H1 (cell line): Measurements from ENCODE around the gene MTURN. TPM values are rescaled to one million over a fixed set of nuclear protein-coding genes. Genes with fewer than 3 reads are reported as not detected.

Experiments
- CTCF ChIA-PET: fragments of 300-600 bp; sonication (Branson Sonifier 250); formaldehyde crosslinking; loops from one replicate; lab custom pipeline; 2021; ENCODE audit not compliant: partially characterized antibody; lab: Charles Lee
- POLR2A ChIA-PET: fragments of 300-600 bp; sonication (Branson Sonifier 250); formaldehyde crosslinking; loops from one replicate; lab custom pipeline; 2021; ENCODE audit warnings: inconsistent platforms; ENCODE audit not compliant: partially characterized antibody; lab: Charles Lee
- DNase-seq, 2 experiments: peaks; one replicate each; pipeline versions ENCODE4 v3.0.0 to v3.0.0-alpha.2; 2010 to 2022; ENCODE audit warnings: low spot score in 2 of 2, low read depth in 1 of 2, mixed read lengths in 1 of 2
- FAIRE-seq: peaks from 2 replicates; lab custom pipeline; 2011; peaks lifted over from hg19 to GRCh38; lab: Jason Lieb, UNC
- H2AFZ ChIP-seq: 2 replicates; pipeline ENCODE4 v1.8.1; 2012; ENCODE audit warnings: low read length, inconsistent platforms
- H2AK5ac ChIP-seq: 2 replicates; pipeline ENCODE4 v1.6.1; 2013; ENCODE audit warnings: low read depth, low read length
- H2BK120ac ChIP-seq: replicated peaks from 2 replicates; pipeline ENCODE3; 2013; ENCODE audit warnings: low read depth, low read length, inconsistent platforms
- H2BK12ac ChIP-seq: 2 replicates; pipeline ENCODE4 v1.6.1; 2013; ENCODE audit warnings: low read depth, low read length
- H2BK15ac ChIP-seq: 2 replicates; pipeline ENCODE4 v1.6.1; 2013; ENCODE audit warnings: low read length
- H2BK20ac ChIP-seq: 2 replicates; pipeline ENCODE4 v1.6.1; 2013; ENCODE audit warnings: low read length
- H2BK5ac ChIP-seq: 2 replicates; pipeline ENCODE4 v1.6.1; 2013; ENCODE audit warnings: low read depth, low read length
- H3K14ac ChIP-seq: 2 replicates; pipeline ENCODE4 v1.6.1; 2013; ENCODE audit warnings: inconsistent platforms; ENCODE audit not compliant: insufficient read length
- H3K18ac ChIP-seq: 2 replicates; pipeline ENCODE4 v1.6.1; 2013; ENCODE audit warnings: low read length; ENCODE audit errors: extremely low read depth
- H3K23ac ChIP-seq: 2 replicates; pipeline ENCODE4 v1.6.1; 2013; ENCODE audit warnings: inconsistent platforms; ENCODE audit not compliant: insufficient read length
- H3K23me2 ChIP-seq: 2 replicates; pipeline ENCODE4 v1.6.1; 2013; ENCODE audit warnings: low read depth, low read length
- H3K27ac ChIP-seq: 2 replicates; pipeline ENCODE4 v1.6.1; 2011; ENCODE audit warnings: low read depth, low read length, inconsistent platforms
- H3K27me3 ChIP-seq, 4 experiments: replicated peaks in 1 of 4; 1 replicate in 1 of 4; 2 replicates in 3 of 4; pipeline versions ENCODE4 v1.6.1 to v1.8.1; 2011 to 2013; ENCODE audit warnings: low read length in 3 of 4, mild to moderate bottlenecking in 3 of 4, inconsistent platforms in 2 of 4, mixed read lengths in 2 of 4, moderate library complexity in 1 of 4; ENCODE audit not compliant: control insufficient read depth in 3 of 4, insufficient read depth in 3 of 4; ENCODE audit errors: extremely low read depth in 1 of 4
- H3K36me3 ChIP-seq, 4 experiments: 2 replicates each; pipeline versions ENCODE4 v1.6.1 to v1.8.1; 2011 to 2013; ENCODE audit warnings: mild to moderate bottlenecking in 4 of 4, low read length in 3 of 4, moderate library complexity in 2 of 4, control low read depth in 1 of 4, inconsistent platforms in 1 of 4; ENCODE audit not compliant: insufficient read depth in 4 of 4, control insufficient read depth in 2 of 4
- H3K4ac ChIP-seq: replicated peaks from 2 replicates; pipeline ENCODE3; 2013; ENCODE audit warnings: low read length, low read depth, mixed read lengths, inconsistent platforms; ENCODE audit not compliant: insufficient read length
- H3K4me1 ChIP-seq, 4 experiments: replicated peaks in 1 of 4; 1 replicate in 1 of 4; 2 replicates in 3 of 4; pipeline versions ENCODE4 v1.6.1 to v1.8.1; 2011 to 2013; ENCODE audit warnings: low read length in 3 of 4, inconsistent platforms in 2 of 4, mixed read lengths in 1 of 4; ENCODE audit not compliant: insufficient read depth in 4 of 4, control insufficient read depth in 3 of 4
- H3K4me2 ChIP-seq, 2 experiments: 2 replicates each; pipeline versions ENCODE4 v1.6.1 to v1.8.1; 2011 to 2013; ENCODE audit warnings: low read depth in 2 of 2, low read length in 2 of 2, control low read depth in 1 of 2, inconsistent platforms in 1 of 2, mild to moderate bottlenecking in 1 of 2; ENCODE audit not compliant: insufficient read depth in 1 of 2
- H3K4me3 ChIP-seq, 4 experiments: fragments of 200-600, 300-600 bp in 1 of 4; sonication (generic), shearing (Covaris generic), sonication (Bioruptor Twin) in 1 of 4; 2 replicates each; pipeline versions ENCODE4 v1.5.1 to v1.8.1; 2011 to 2016; ENCODE audit warnings: low read length in 4 of 4, low read depth in 3 of 4, control low read depth in 2 of 4, inconsistent platforms in 2 of 4, mild to moderate bottlenecking in 2 of 4, mixed read lengths in 1 of 4, moderate library complexity in 1 of 4; ENCODE audit not compliant: insufficient read depth in 2 of 4; ENCODE audit errors: extremely low read depth in 1 of 4
- H3K56ac ChIP-seq: replicated peaks from 2 replicates; pipeline ENCODE3; 2013; ENCODE audit warnings: low read depth, mild to moderate bottlenecking, mixed read lengths, low read length, inconsistent platforms; ENCODE audit not compliant: insufficient read length
- H3K79me1 ChIP-seq: 2 replicates; pipeline ENCODE4 v1.6.1; 2013; ENCODE audit warnings: low read depth, low read length, control low read depth
- H3K79me2 ChIP-seq, 2 experiments: 2 replicates each; pipeline versions ENCODE4 v1.6.1 to v1.8.1; 2012 to 2013; ENCODE audit warnings: low read length in 2 of 2, mild to moderate bottlenecking in 2 of 2, inconsistent platforms in 1 of 2; ENCODE audit not compliant: insufficient read depth in 2 of 2, control insufficient read depth in 1 of 2
- H3K9ac ChIP-seq, 4 experiments: replicated peaks in 1 of 4; 1 replicate in 1 of 4; 2 replicates in 3 of 4; pipeline versions ENCODE4 v1.6.1 to v1.8.1; 2011 to 2013; ENCODE audit warnings: low read depth in 3 of 4, low read length in 3 of 4, control low read depth in 2 of 4, mild to moderate bottlenecking in 2 of 4, moderate library complexity in 2 of 4, inconsistent platforms in 1 of 4; ENCODE audit errors: extremely low read depth in 1 of 4
- H3K9me3 ChIP-seq, 2 experiments: 2 replicates each; pipeline versions ENCODE4 v1.6.1 to v1.8.1; 2012 to 2013; ENCODE audit warnings: mild to moderate bottlenecking in 2 of 2, moderate library complexity in 2 of 2, control low read depth in 1 of 2, inconsistent platforms in 1 of 2, low read depth in 1 of 2, low read length in 1 of 2, mixed read lengths in 1 of 2; ENCODE audit not compliant: insufficient read depth in 2 of 2
- H4K20me1 ChIP-seq, 2 experiments: replicated peaks in 1 of 2; 2 replicates each; pipeline versions ENCODE3 to v1.8.1; 2011 to 2013; ENCODE audit warnings: inconsistent platforms in 2 of 2, low read length in 2 of 2, mild to moderate bottlenecking in 1 of 2; ENCODE audit not compliant: insufficient read depth in 2 of 2, control insufficient read depth in 1 of 2
- H4K5ac ChIP-seq: 2 replicates; pipeline ENCODE4 v1.6.1; 2013; ENCODE audit warnings: low read length, low read depth, mixed read lengths, inconsistent platforms; ENCODE audit not compliant: insufficient read length
- H4K8ac ChIP-seq: 2 replicates; pipeline ENCODE4 v1.8.0; 2013; ENCODE audit warnings: mild to moderate bottlenecking, moderate library complexity, low read length, inconsistent platforms; ENCODE audit not compliant: insufficient read depth; ENCODE audit errors: extremely low read depth
- H4K91ac ChIP-seq: replicated peaks from 2 replicates; pipeline ENCODE3; 2013; ENCODE audit warnings: low read length, mixed read lengths, inconsistent platforms; ENCODE audit not compliant: insufficient read length
- EZH2 ChIP-seq: fragments of 200-600 bp; sonication (generic); IDR thresholded peaks from 2 replicates; pipeline ENCODE4 v1.7.1; 2012; ENCODE audit warnings: low read depth, mild to moderate bottlenecking, moderate library complexity, low read length, inconsistent platforms; ENCODE audit not compliant: severe bottlenecking
- MAX ChIP-seq: IDR thresholded peaks from 2 replicates; pipeline ENCODE4 v1.6.1; 2012; ENCODE audit warnings: inconsistent platforms
- WGBS, 2 experiments: shearing (Covaris generic) in 1 of 2; methylation state at CpG; one replicate each; pipeline versions ENCODE4 v1.1.6 to v1.1.7; 2013 to 2015; ENCODE audit warnings: low lambda C conversion rate in 2 of 2, mixed read lengths in 2 of 2, inconsistent platforms in 1 of 2, low coverage in 1 of 2, missing lambda C conversion rate in 1 of 2; ENCODE audit not compliant: insufficient replicate concordance in 2 of 2, insufficient coverage in 1 of 2, insufficient read length in 1 of 2; ENCODE audit errors: extremely low coverage in 1 of 2, missing lambda C conversion rate in 1 of 2; 5-methylcytosine and 5-hydroxymethylcytosine counted together
- polyA plus RNA-seq, 7 experiments: library from polyadenylated mRNA; depleted of rRNA in 3 of 7; stranded (reverse) in 5 of 7; unstranded in 2 of 7; fragments of >200 nt in 5 of 7; fragments of 200-250 nt in 2 of 7; gene quantifications; 1 replicate in 5 of 7; 2 replicates in 1 of 7; 4 replicates in 1 of 7; pipeline versions ENCODE4 v1.2.1 to v1.2.3, GENCODE V29; 2011 to 2013; ENCODE audit warnings: missing spikeins in 2 of 7, mixed read lengths in 2 of 7
- total RNA-seq: library from RNA; stranded (reverse); fragmentation: NEBNext Ultra II Directional; extraction: Animal tissue kit (Norgen Biotek cat#: 25700); gene quantifications from 2 replicates; pipeline ENCODE4 v1.2.1, GENCODE V29; 2021

The MTURN gene
- total and polyA plus RNA-seq, 2 of the 8 experiments (the other 6 are each of a cell fraction or from before 2014, with no cell fraction given) = 2.6 to 5.8 TPM

- Histone ChIP-seq H3K9me3 (no peaks in the 10 kb centered on the region), H4K20me1 (peaks cover 0 to 1% of the 10 kb centered on the region in 2 experiments), H3K27me3 (peaks cover 0 to 9% (median 5%) of the 10 kb centered on the region in 4 experiments; a peak in 5 of 7 replicates), H3K79me2 (no peaks in the 10 kb centered on the region), H4K91ac (peak overlapping the region; percentile 59), H3K4me3 (no peak overlapping the region), H4K8ac (no peak overlapping the region; the same call in 1 of the 2 replicates), H3K14ac (no peak overlapping the region), H3K23me2 (no peaks in the 10 kb centered on the region; the same call in 1 of the 2 replicates), H3K79me1 (no peaks in the 10 kb centered on the region), H3K27ac (no peak overlapping the region), H4K5ac (no peak overlapping the region), H2BK15ac (no peak overlapping the region; the same call in 1 of the 2 replicates), H3K23ac (no peak overlapping the region), H2BK120ac (peak overlapping the region; percentile 26), H2BK12ac (peak overlapping the region; percentile 89), H2AK5ac (no peak overlapping the region), H3K56ac (no peak overlapping the region), H3K4me1 (peaks cover 6 to 18% (median 17%) of the 10 kb centered on the region in 4 experiments), H2BK20ac (peak overlapping the region; percentile 44; the same call in 1 of the 2 replicates), H2BK5ac (peak overlapping the region; percentile 8; the same call in 1 of the 2 replicates), H2AFZ (no peak overlapping the region), H3K9ac (no peak overlapping the region), H3K4ac (no peak overlapping the region), H3K4me2 (no peak overlapping the region), H3K36me3 (no peaks in the 10 kb centered on the region), H3K18ac (peak overlapping the region; percentile 42)
- ChIA-PET CTCF (interaction anchor here (0.6 to 4.6 kb wide), 14 partner anchors 8 to 400 kb away, joined by 3 to 45 read pairs (median 5); no protein-coding TSS in a partner anchor), POLR2A (no interaction called here)
- DNase-seq (no peak), FAIRE-seq (no peak)
- 82% methylated on average over 13 of the region's 13 CpGs; no CpG with 5 or more reads in 1 of the 2 experiments for WGBS, 2 experiments
- TF ChIP-seq MAX (no peak), EZH2 (no peak)
Measured at GRCh38 chr7:30163231-30163894, 28.6 kb downstream of the MTURN start.
